Measurements from ENCODE around the gene ATG10. TPM values are rescaled to one million over a fixed set of nuclear protein-coding genes. Genes with fewer than 3 reads are reported as not detected.

Gene ATG10
- total and polyA plus RNA-seq, 2 donors (not counting 1 experiment from before 2014, with no cell fraction given), result 1.6 to 11.6 TPM

- WGBS (ENCODE audit: insufficient coverage), result 0% methylated on average over 1 of the region's 1 CpG
- H2AFZ ChIP-seq (ENCODE audit: insufficient read depth, low read depth, low read length, poor library complexity, severe bottlenecking), result no peak overlapping the region
- ChIA-PET POLR2A (no interaction called here), CTCF (interaction anchor here (1.2 kb wide), 1 partner anchor 119 kb away, joined by 6 read pairs; no protein-coding TSS in a partner anchor)
- DNase-seq (no peak), ATAC-seq (ENCODE audit: low read depth) (no peak)
- H3K4me2 ChIP-seq (replicated peaks; ENCODE audit: low read depth, low read length, poor library complexity, severe bottlenecking), result no peak overlapping the region
- H4K20me1 ChIP-seq (ENCODE audit: control insufficient read depth, insufficient read depth, low read length, poor library complexity, severe bottlenecking), result no peaks in the 10 kb centered on the region
- H3K36me3 ChIP-seq (replicated peaks in 1 of 2; ENCODE audit: control extremely low read depth in 1 of 2, control insufficient read depth in 1 of 2, extremely low read depth in 1 of 2, insufficient read depth in 2 of 2, low read length in 1 of 2), result no peaks in the 10 kb centered on the region
- no peaks in the 10 kb centered on the region for H3K4me1 ChIP-seq (ENCODE audit: control insufficient read depth in 2 of 2, insufficient read depth in 2 of 2, low read length in 2 of 2)
- no peak overlapping the region for H3K9ac ChIP-seq (ENCODE audit: low read length)
- Mint-ChIP-seq H3K4me1 (no peaks in the 10 kb centered on the region), H3K27me3 (no peaks in the 10 kb centered on the region), H3K9me3 (ENCODE audit: insufficient read depth) (no peaks in the 10 kb centered on the region), H3K4me3 (no peak overlapping the region), H3K27ac (no peak overlapping the region)
- TF ChIP-seq, protein P1, sequence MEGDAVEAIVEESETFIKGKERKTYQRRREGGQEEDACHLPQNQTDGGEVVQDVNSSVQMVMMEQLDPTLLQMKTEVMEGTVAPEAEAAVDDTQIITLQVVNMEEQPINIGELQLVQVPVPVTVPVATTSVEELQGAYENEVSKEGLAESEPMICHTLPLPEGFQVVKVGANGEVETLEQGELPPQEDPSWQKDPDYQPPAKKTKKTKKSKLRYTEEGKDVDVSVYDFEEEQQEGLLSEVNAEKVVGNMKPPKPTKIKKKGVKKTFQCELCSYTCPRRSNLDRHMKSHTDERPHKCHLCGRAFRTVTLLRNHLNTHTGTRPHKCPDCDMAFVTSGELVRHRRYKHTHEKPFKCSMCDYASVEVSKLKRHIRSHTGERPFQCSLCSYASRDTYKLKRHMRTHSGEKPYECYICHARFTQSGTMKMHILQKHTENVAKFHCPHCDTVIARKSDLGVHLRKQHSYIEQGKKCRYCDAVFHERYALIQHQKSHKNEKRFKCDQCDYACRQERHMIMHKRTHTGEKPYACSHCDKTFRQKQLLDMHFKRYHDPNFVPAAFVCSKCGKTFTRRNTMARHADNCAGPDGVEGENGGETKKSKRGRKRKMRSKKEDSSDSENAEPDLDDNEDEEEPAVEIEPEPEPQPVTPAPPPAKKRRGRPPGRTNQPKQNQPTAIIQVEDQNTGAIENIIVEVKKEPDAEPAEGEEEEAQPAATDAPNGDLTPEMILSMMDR (IDR thresholded peaks at IDR 0.05), result no peak
- no peaks in the 10 kb centered on the region for H3K27me3 ChIP-seq (replicated peaks in 1 of 4; ENCODE audit: control extremely low read depth in 1 of 4, control insufficient read depth in 3 of 4, insufficient read depth in 4 of 4, low read length in 3 of 4)
- no peaks in the 10 kb centered on the region for H3K9me3 ChIP-seq (ENCODE audit: control extremely low read depth in 1 of 3, control insufficient read depth in 2 of 3, insufficient read depth in 1 of 3, low read length in 2 of 3)
- intact Hi-C loops (cut with micrococcal nuclease), result loop anchor here (1.0 kb wide), 1 partner anchor 119 kb away; no protein-coding TSS in a partner anchor
- no peaks in the 10 kb centered on the region for H3K79me2 ChIP-seq (ENCODE audit: control insufficient read depth, insufficient read depth, low read length)
- H3K4me3 ChIP-seq (ENCODE audit: control extremely low read depth in 1 of 5, extremely low read depth in 1 of 5, insufficient read depth in 1 of 5, low read depth in 2 of 5, low read length in 4 of 5), result no peak overlapping the region
- H3K27ac ChIP-seq (ENCODE audit: low read length in 2 of 2), result no peak overlapping the region
Observed at GRCh38 chr5:82106756-82107155, 134.9 kb downstream of the ATG10 start.

GRCh38 chr5:82107267-82107666, 135.4 kb downstream of the ATG10 start:
- Histone ChIP-seq H3K9me3 (ENCODE audit: control extremely low read depth in 1 of 3, control insufficient read depth in 2 of 3, insufficient read depth in 1 of 3, low read length in 2 of 3) (no peaks in the 10 kb centered on the region), H3K4me2 (replicated peaks; ENCODE audit: low read depth, low read length, poor library complexity, severe bottlenecking) (no peak overlapping the region), H3K4me3 (ENCODE audit: control extremely low read depth in 1 of 5, extremely low read depth in 1 of 5, insufficient read depth in 1 of 5, low read depth in 2 of 5, low read length in 4 of 5) (no peak overlapping the region), H3K9ac (ENCODE audit: low read length) (no peak overlapping the region), H3K4me1 (ENCODE audit: control insufficient read depth in 2 of 2, insufficient read depth in 2 of 2, low read length in 2 of 2) (no peaks in the 10 kb centered on the region), H3K36me3 (replicated peaks in 1 of 2; ENCODE audit: control extremely low read depth in 1 of 2, control insufficient read depth in 1 of 2, extremely low read depth in 1 of 2, insufficient read depth in 2 of 2, low read length in 1 of 2) (no peaks in the 10 kb centered on the region), H3K79me2 (ENCODE audit: control insufficient read depth, insufficient read depth, low read length) (no peaks in the 10 kb centered on the region), H3K27me3 (replicated peaks in 1 of 4; ENCODE audit: control extremely low read depth in 1 of 4, control insufficient read depth in 3 of 4, insufficient read depth in 4 of 4, low read length in 3 of 4) (no peaks in the 10 kb centered on the region), H3K27ac (ENCODE audit: low read length in 2 of 2) (no peak overlapping the region), H2AFZ (ENCODE audit: insufficient read depth, low read depth, low read length, poor library complexity, severe bottlenecking) (no peak overlapping the region), H4K20me1 (ENCODE audit: control insufficient read depth, insufficient read depth, low read length, poor library complexity, severe bottlenecking) (no peaks in the 10 kb centered on the region)
- ATAC-seq (ENCODE audit: low read depth) (no peak), DNase-seq (no peak)
- Mint-ChIP-seq H3K9me3 (ENCODE audit: insufficient read depth) (no peaks in the 10 kb centered on the region), H3K4me3 (no peak overlapping the region), H3K27ac (no peak overlapping the region), H3K4me1 (no peaks in the 10 kb centered on the region), H3K27me3 (no peaks in the 10 kb centered on the region)
- ChIA-PET POLR2A (no interaction called here), CTCF (interaction anchor here (1.2 kb wide), 1 partner anchor 119 kb away, joined by 6 read pairs; no protein-coding TSS in a partner anchor)
- TF ChIP-seq, protein P1 (IDR thresholded peaks at IDR 0.05), result no peak
- intact Hi-C loops (cut with micrococcal nuclease), result loop anchor here (1.0 kb wide), 1 partner anchor 118 kb away; no protein-coding TSS in a partner anchor
